HG02885 (cell line): ENCODE data around the gene PANK4.

Source experiments
- ATAC-seq: cut with Tn5 transposase; IDR thresholded peaks from one replicate; pipeline ENCODE4 v1.9.1; 2021; ENCODE audit warnings: mild to moderate bottlenecking; ENCODE audit not compliant: unreplicated experiment, poor library complexity

Gene PANK4

GRCh38 chr1:2516946-2517345 lies 9.4 kb downstream of the PANK4 start:
- no peak for ATAC-seq

GRCh38 chr1:2516124-2516523 lies 10.3 kb downstream of the PANK4 start:
- no peak for ATAC-seq

- ATAC-seq: no peak
These were observed 10.7 kb downstream of the PANK4 start for GRCh38 chr1:2515763-2516080.

GRCh38 chr1:2514863-2515762 lies 11.3 kb downstream of the PANK4 start:
- ATAC-seq: no peak

- ATAC-seq: no peak
These were observed 12.3 kb downstream of the PANK4 start for GRCh38 chr1:2513939-2514652.

GRCh38 chr1:2512862-2513421 lies 13.5 kb downstream of the PANK4 start:
- ATAC-seq: no peak

GRCh38 chr1:2510366-2511155 lies 15.8 kb downstream of the PANK4 start:
- ATAC-seq: no peak

GRCh38 chr1:2509589-2509988 lies 16.8 kb downstream of the PANK4 start:
- ATAC-seq: no peak

- ATAC-seq: no peak
These were observed 17.6 kb downstream of the PANK4 start for GRCh38 chr1:2508751-2509150.

GRCh38 chr1:2508180-2508579 lies 18.2 kb downstream of the PANK4 start:
- ATAC-seq: no peak

- no peak for ATAC-seq
These were observed 18.6 kb downstream of the PANK4 start for GRCh38 chr1:2507744-2508155.

- no peak for ATAC-seq
These were observed 19.4 kb downstream of the PANK4 start for GRCh38 chr1:2506901-2507565.

- no peak for ATAC-seq
These were observed 20.2 kb downstream of the PANK4 start for GRCh38 chr1:2506007-2506860.

- no peak for ATAC-seq
These were observed 20.9 kb downstream of the PANK4 start for GRCh38 chr1:2505461-2505994.

GRCh38 chr1:2504949-2505272 lies 21.5 kb downstream of the PANK4 start:
- ATAC-seq: no peak

GRCh38 chr1:2504225-2504948 lies 22.0 kb downstream of the PANK4 start:
- no peak for ATAC-seq

GRCh38 chr1:2503554-2504224 lies 22.7 kb downstream of the PANK4 start:
- no peak for ATAC-seq
